ENCODE results near the gene VWA8. TPM values are rescaled to one million over a fixed set of nuclear protein-coding genes. Genes with fewer than 3 reads are reported as not detected.

Gene VWA8
- total and polyA plus RNA-seq, 2 of the 8 experiments (the other 6 are each of a cell fraction or from before 2014, with no cell fraction given): 5.9 to 19.6 TPM

DNA sequence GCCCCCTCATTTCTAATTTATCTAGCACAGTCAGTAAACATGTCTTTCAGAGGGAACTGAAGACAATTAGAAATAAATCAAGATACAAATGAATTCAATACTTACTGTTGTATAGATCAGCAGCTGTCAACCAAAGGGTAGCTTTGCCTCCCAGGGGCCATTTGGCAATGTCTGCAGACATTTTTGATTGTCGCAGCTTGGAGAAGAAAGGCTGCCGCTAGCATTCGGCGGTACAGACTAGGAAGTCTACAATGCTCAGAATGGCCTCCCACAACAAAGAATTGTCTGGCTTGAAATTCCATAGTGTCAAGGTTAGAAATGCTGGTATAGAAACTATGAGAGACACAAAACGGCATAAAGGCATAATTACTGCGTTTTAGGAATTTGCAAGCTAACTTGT, 412.0 kb downstream of the VWA8 start (continued):
- TF ChIP-seq, protein P1, sequence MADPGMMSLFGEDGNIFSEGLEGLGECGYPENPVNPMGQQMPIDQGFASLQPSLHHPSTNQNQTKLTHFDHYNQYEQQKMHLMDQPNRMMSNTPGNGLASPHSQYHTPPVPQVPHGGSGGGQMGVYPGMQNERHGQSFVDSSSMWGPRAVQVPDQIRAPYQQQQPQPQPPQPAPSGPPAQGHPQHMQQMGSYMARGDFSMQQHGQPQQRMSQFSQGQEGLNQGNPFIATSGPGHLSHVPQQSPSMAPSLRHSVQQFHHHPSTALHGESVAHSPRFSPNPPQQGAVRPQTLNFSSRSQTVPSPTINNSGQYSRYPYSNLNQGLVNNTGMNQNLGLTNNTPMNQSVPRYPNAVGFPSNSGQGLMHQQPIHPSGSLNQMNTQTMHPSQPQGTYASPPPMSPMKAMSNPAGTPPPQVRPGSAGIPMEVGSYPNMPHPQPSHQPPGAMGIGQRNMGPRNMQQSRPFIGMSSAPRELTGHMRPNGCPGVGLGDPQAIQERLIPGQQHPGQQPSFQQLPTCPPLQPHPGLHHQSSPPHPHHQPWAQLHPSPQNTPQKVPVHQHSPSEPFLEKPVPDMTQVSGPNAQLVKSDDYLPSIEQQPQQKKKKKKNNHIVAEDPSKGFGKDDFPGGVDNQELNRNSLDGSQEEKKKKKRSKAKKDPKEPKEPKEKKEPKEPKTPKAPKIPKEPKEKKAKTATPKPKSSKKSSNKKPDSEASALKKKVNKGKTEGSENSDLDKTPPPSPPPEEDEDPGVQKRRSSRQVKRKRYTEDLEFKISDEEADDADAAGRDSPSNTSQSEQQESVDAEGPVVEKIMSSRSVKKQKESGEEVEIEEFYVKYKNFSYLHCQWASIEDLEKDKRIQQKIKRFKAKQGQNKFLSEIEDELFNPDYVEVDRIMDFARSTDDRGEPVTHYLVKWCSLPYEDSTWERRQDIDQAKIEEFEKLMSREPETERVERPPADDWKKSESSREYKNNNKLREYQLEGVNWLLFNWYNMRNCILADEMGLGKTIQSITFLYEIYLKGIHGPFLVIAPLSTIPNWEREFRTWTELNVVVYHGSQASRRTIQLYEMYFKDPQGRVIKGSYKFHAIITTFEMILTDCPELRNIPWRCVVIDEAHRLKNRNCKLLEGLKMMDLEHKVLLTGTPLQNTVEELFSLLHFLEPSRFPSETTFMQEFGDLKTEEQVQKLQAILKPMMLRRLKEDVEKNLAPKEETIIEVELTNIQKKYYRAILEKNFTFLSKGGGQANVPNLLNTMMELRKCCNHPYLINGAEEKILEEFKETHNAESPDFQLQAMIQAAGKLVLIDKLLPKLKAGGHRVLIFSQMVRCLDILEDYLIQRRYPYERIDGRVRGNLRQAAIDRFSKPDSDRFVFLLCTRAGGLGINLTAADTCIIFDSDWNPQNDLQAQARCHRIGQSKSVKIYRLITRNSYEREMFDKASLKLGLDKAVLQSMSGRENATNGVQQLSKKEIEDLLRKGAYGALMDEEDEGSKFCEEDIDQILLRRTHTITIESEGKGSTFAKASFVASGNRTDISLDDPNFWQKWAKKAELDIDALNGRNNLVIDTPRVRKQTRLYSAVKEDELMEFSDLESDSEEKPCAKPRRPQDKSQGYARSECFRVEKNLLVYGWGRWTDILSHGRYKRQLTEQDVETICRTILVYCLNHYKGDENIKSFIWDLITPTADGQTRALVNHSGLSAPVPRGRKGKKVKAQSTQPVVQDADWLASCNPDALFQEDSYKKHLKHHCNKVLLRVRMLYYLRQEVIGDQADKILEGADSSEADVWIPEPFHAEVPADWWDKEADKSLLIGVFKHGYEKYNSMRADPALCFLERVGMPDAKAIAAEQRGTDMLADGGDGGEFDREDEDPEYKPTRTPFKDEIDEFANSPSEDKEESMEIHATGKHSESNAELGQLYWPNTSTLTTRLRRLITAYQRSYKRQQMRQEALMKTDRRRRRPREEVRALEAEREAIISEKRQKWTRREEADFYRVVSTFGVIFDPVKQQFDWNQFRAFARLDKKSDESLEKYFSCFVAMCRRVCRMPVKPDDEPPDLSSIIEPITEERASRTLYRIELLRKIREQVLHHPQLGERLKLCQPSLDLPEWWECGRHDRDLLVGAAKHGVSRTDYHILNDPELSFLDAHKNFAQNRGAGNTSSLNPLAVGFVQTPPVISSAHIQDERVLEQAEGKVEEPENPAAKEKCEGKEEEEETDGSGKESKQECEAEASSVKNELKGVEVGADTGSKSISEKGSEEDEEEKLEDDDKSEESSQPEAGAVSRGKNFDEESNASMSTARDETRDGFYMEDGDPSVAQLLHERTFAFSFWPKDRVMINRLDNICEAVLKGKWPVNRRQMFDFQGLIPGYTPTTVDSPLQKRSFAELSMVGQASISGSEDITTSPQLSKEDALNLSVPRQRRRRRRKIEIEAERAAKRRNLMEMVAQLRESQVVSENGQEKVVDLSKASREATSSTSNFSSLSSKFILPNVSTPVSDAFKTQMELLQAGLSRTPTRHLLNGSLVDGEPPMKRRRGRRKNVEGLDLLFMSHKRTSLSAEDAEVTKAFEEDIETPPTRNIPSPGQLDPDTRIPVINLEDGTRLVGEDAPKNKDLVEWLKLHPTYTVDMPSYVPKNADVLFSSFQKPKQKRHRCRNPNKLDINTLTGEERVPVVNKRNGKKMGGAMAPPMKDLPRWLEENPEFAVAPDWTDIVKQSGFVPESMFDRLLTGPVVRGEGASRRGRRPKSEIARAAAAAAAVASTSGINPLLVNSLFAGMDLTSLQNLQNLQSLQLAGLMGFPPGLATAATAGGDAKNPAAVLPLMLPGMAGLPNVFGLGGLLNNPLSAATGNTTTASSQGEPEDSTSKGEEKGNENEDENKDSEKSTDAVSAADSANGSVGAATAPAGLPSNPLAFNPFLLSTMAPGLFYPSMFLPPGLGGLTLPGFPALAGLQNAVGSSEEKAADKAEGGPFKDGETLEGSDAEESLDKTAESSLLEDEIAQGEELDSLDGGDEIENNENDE (IDR thresholded peaks at IDR 0.05; ENCODE audit: insufficient replicate concordance, low read length): no peak
- no peak for TF ChIP-seq ASH2L (IDR thresholded peaks at IDR 0.05; ENCODE audit: low read length)
- TF ChIP-seq USF2 (IDR thresholded peaks at IDR 0.05; ENCODE audit: low read length): no peak
- TF ChIP-seq JUN (IDR thresholded peaks at IDR 0.05; ENCODE audit: low read depth, low read length): no peak
- no peak for TF ChIP-seq CBX8 (IDR thresholded peaks at IDR 0.05; ENCODE audit: borderline replicate concordance, low read depth, low read length)
- no peak for TF ChIP-seq TAF7 (optimal IDR thresholded peaks at IDR 0.05; ENCODE audit: borderline replicate concordance, low read depth, low read length)
